HG02938 (cell line): ENCODE data around the gene FN1.
A peak's percentile ranks its signal among the peaks of the same experiment; 100 is the strongest.

Experiments
- ATAC-seq: cut with Tn5 transposase; IDR thresholded peaks from one replicate; pipeline ENCODE4 v1.9.1; 2021; ENCODE audit warnings: mild to moderate bottlenecking, moderate library complexity; ENCODE audit not compliant: unreplicated experiment

FN1 gene

GRCh38 chr2:215356334-215356947 is 79.4 kb downstream of the FN1 start:
- no peak for ATAC-seq

DNA sequence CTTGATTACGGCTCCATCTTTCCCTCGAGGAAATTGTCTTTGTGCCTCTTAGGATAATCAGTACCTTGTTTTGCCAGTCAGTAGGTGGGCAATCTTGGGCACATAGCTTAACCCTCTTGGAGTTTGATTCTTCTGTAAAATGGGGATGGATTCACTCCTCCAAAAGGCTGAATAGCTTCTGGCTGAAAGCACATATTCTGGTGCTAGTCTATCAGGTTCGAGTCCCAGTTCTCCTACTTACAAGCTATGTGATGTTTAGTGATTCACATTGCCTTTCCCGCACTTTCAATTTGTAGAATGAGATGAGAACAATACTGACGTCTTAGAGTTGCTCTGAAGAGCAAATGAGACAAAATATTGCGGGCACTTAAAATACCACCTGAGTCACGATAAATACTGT is 80.1 kb downstream of the FN1 start:
- no peak for ATAC-seq

- no peak for ATAC-seq
Observed at GRCh38 chr2:215354771-215355695, 80.8 kb downstream of the FN1 start.

GRCh38 chr2:215352602-215353001 is 83.3 kb downstream of the FN1 start:
- ATAC-seq = no peak

- ATAC-seq = no peak
Observed at GRCh38 chr2:215347878-215348277, 88.0 kb downstream of the FN1 start.

DNA sequence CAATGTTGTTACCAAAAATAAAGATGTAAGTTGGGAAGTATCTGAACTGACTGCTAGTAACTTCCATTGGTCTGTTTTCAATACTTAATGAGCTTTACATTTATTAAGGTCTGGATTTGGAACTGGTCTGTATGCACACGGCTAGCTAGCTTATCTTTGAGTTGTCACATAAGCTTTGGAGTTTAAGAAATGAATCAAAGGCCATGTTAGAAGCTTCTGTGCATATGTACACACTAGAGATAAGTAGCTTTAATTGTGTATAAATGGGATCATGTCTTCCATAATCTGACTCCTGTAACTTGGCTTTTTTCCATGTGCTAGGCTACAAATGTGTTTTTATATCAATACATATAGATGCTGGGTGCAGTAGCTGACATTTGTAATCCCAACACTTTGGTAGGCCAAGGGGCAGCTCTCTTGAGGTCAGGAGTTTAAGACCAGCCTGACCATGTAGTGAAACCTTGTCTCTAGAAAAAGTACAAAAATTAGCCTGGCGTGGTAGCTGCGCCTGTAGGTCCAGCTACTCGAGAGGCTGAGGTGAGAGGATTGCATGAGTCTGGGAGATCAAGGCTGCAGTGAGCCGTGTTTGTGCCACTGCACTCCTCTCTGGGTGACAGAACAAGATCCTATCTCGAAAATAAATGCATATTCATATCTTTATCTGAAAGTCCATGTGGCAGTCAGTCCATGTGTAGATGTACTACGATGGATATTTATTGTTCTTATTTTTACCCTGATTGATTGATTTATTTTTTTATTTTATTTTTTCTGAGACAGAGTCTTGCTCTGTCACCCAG is 96.8 kb downstream of the FN1 start:
- ATAC-seq = no peak

GRCh38 chr2:215332872-215333595 is 102.8 kb downstream of the FN1 start:
- ATAC-seq = no peak

GRCh38 chr2:215328066-215328465 is 107.8 kb downstream of the FN1 start:
- no peak for ATAC-seq

- no peak for ATAC-seq
Observed at GRCh38 chr2:215324811-215325210, 111.1 kb downstream of the FN1 start.

DNA sequence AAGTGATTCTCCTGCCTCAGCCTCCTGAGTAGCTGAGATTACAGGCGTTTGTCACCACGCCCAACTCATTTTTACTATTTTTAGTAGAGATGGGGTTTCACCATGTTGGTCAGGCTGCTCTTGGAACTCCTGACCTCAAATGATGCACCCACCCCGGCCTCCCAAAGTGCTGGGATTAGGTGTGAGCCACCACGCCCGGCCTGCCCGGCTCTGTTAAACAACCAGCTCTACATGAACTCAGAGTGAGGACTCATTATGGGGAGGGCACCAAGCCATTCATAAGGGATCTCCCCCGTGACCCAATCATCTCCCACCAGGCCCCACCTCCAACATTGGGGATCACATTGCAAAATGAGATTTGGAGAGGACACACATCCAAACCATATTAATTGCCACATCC is 115.2 kb downstream of the FN1 start:
- ATAC-seq = no peak

- ATAC-seq = no peak
Observed at GRCh38 chr2:215320102-215320501, 115.8 kb downstream of the FN1 start.

DNA sequence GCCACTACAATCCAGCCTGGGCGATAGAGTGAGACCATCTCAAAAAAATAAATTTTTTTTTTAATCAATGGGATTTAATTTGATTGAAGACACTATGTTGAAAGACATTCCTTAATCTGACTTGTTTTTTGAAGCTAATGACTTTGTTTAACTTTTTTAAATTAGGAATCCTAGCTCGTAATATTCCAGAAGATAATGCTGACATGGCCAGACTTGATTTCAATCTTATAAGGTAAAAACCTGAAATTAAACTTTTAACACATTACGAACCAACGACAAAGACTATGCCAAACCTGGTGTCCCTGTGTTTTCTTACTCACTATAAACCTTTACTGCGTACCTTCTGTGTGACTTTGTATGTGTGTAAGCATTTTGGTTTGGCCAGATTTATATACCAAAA is 116.4 kb downstream of the FN1 start:
- ATAC-seq = no peak

DNA sequence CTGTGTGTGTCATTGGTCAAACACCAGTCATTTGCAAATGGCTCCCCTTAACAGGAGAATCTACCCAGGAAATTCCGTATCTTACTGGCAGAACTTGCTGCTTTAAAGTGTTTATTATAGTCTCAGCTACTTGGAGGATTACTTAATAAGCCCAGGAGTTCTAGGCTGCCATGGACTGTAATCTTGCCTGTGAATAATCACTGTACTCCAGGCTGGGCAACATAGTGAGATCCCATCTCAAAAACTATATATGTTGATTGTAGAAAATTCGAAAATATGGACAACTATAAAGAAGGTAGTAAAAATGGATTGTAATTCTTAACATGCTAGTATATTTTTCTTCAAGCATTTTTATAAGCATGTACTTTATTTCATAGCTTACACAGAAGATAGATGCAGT is 119.5 kb downstream of the FN1 start:
- ATAC-seq = no peak

DNA sequence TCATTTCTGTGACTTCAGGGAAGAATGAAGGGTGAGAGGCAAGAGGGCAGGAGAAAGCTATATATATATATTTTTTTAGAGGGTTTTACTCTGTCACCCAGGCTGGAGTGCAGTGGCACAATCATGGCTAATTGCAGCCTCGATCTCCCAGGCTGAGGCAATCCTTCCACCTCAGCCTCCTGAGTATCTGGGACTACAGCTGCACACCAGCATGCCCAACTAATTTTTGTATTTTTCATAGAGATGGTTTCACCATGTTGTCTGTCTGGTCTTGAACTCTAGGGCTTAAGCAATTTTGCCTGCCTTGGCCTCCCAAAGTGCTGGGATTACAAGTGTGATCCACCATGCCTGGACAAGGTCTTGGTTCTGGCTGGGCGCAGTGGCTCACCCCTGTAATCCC is 120.6 kb downstream of the FN1 start:
- no peak for ATAC-seq

DNA sequence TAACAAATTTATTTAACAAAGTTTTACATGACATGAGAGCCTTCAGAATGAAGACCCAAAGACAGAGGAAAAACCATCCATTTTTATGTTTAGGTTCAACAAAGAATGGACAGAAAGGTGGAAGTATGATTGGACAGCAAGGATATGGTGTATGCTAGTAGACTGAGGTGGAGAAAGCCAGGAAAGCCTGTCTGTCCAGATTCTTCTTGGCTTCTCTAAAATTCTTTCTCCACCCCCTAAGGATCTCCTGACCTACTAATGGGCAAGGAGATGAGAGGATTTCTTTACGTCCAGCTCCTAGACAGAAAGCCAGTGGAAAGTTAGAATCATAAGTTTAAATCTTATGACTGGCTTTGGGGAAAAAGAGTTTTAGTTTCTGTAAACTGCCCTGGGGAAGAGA is 121.0 kb downstream of the FN1 start:
- no peak for ATAC-seq

- no peak for ATAC-seq
Observed at GRCh38 chr2:215313255-215313613, 122.6 kb downstream of the FN1 start.

- peak; percentile 98 for ATAC-seq
Observed at GRCh38 chr2:215311625-215312396, 124.1 kb downstream of the FN1 start, which contains the start of gene ATIC. Gene ATIC (plus strand): TSS chr2:215312059. CDS start chr2:215312143, 84 bp downstream.

DNA sequence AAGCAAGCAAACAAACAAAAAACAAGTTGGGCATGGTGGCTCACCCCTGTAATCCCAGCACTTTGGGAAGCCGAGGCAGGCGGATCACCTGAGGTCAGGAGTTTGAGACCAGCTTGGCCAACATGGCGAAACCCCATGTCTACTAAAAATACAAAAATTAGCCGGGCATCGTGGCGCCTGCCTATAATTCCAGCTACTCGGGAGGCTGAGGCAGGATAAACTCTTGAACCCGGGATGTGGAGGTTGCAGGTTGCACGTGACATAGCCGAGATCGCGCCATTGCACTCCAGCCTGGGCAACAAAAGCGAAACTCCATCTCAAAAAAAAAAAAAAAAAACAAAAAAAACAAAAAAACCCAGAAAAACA is 124.6 kb downstream of the FN1 start:
- peak; percentile 22 for ATAC-seq
